ENCODE results near the gene ADORA2B. TPM values are rescaled to one million over a fixed set of nuclear protein-coding genes. Genes with fewer than 3 reads are reported as not detected.
"Not testable (repeated sequence)": the region's sequence is repeated elsewhere in the genome, so short reads cannot be mapped to it uniquely, and the experiment has no call there.

ADORA2B gene
- total RNA-seq, 1 donor from 2014 or later, result 0.48 TPM

DNA sequence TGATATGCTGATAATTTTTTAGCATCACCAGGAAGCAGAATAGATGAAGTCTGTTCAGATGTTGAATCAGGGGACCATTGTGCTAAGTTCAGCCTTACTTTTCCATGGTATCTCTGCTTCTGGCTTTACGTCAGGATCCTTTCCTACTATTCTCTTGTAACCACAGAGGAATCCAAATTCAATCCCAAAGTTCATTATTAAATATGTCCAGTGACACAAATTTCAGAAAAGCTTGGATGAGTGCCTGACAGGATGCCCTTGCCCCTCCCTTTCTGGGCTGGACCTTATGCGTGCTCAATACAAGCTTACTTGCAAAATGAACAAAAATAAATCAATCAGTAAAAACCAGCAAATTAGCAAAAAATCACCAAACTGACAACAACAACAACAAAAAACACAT lies 37.6 kb upstream of the ADORA2B start:
- no peaks in the 10 kb centered on the region for H3K27me3 Mint-ChIP-seq
- DNase-seq (ENCODE audit: low spot score, unreplicated experiment), result no peak
- H3K36me3 Mint-ChIP-seq (ENCODE audit: insufficient read depth), result no peaks in the 10 kb centered on the region
- H3K4me1 Mint-ChIP-seq (ENCODE audit: low read depth), result peaks cover 3% of the 10 kb centered on the region
- no peaks in the 10 kb centered on the region for H3K9me3 Mint-ChIP-seq (ENCODE audit: low read depth)
- H3K4me3 Mint-ChIP-seq (ENCODE audit: low read depth), result no peak overlapping the region
- no peak for TF ChIP-seq CTCF (IDR thresholded peaks at IDR 0.05; ENCODE audit: unreplicated experiment)
- H3K27ac Mint-ChIP-seq, result no peak overlapping the region

DNA sequence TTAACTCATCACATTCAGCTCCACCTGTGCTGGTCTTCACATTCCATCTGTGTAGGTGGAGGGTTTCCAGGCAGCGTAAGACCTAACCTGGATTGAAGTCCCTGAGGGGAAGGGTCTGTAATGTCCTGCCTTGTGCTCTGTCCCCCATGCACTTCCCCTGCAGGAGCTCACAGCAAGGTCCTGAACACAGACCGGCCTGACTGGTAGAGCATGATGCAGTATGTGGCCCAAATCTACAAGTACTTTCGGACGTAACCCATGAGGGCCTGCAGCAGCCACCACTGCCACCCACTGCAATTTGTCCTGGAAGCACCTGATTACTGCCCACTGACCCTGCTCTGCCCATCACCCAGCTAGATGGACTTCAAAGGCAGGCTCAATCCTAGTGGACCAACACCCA lies 36.6 kb upstream of the ADORA2B start:
- no peaks in the 10 kb centered on the region for H3K9me3 Mint-ChIP-seq (ENCODE audit: low read depth)
- H3K4me1 Mint-ChIP-seq (ENCODE audit: low read depth), result no peaks in the 10 kb centered on the region
- H3K36me3 Mint-ChIP-seq (ENCODE audit: insufficient read depth), result no peaks in the 10 kb centered on the region
- no peak overlapping the region for H3K27ac Mint-ChIP-seq
- H3K4me3 Mint-ChIP-seq (ENCODE audit: low read depth), result no peak overlapping the region
- no peak for DNase-seq (ENCODE audit: low spot score, unreplicated experiment)
- H3K27me3 Mint-ChIP-seq, result no peaks in the 10 kb centered on the region
- no peak for TF ChIP-seq CTCF (IDR thresholded peaks at IDR 0.05; ENCODE audit: unreplicated experiment)

- no peak overlapping the region for H3K27ac Mint-ChIP-seq
Observed at GRCh38 chr17:15909481-15909991, 35.4 kb upstream of the ADORA2B start.

GRCh38 chr17:15910791-15911190 lies 34.1 kb upstream of the ADORA2B start:
- no peak overlapping the region for H3K4me3 Mint-ChIP-seq (ENCODE audit: low read depth)
- no peak for DNase-seq (ENCODE audit: low spot score, unreplicated experiment)
- H3K27ac Mint-ChIP-seq, result no peak overlapping the region
- no peaks in the 10 kb centered on the region for H3K9me3 Mint-ChIP-seq (ENCODE audit: low read depth)
- no peak for TF ChIP-seq CTCF (IDR thresholded peaks at IDR 0.05; ENCODE audit: unreplicated experiment)
- no peaks in the 10 kb centered on the region for H3K36me3 Mint-ChIP-seq (ENCODE audit: insufficient read depth)
- no peaks in the 10 kb centered on the region for H3K4me1 Mint-ChIP-seq (ENCODE audit: low read depth)
- peaks cover 3% of the 10 kb centered on the region for H3K27me3 Mint-ChIP-seq

More at GRCh38 chr17:15909481-15909991, 35.4 kb upstream of the ADORA2B start:
- Mint-ChIP-seq H3K27me3 (no peaks in the 10 kb centered on the region), H3K4me3 (ENCODE audit: low read depth) (no peak overlapping the region), H3K9me3 (ENCODE audit: low read depth) (no peaks in the 10 kb centered on the region), H3K4me1 (ENCODE audit: low read depth) (no peaks in the 10 kb centered on the region), H3K36me3 (ENCODE audit: insufficient read depth) (no peaks in the 10 kb centered on the region)
- no peak for TF ChIP-seq CTCF (IDR thresholded peaks at IDR 0.05; ENCODE audit: unreplicated experiment)
- DNase-seq (ENCODE audit: low spot score, unreplicated experiment), result no peak

GRCh38 chr17:15911701-15912100 lies 33.2 kb upstream of the ADORA2B start:
- DNase-seq (ENCODE audit: low spot score, unreplicated experiment), result not testable (repeated sequence)

DNA sequence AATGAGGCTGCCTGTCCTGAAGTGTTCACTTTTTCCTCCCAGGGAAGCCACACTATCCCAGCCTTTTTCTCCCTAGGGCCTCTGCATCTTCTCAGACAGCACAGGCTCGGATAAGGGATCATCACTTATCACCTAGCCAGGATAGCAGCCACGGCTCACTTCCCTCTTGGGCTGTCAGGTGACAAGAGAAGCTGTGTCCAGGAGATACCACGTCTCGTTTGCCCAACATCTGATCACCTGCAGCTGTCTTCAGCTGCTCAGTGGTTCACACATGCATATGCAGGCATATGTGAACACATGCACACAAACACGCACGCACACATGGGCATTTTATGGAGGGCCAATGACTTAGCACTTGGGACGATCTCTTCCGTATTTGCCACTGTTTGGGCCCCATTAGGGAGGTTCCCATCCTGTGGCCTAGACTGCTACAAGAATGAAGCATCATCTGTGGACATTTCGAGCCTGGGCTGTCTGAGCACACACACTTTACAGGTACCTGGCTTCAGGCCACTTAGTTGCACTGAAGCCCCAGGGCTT lies 32.4 kb upstream of the ADORA2B start:
- no peak for TF ChIP-seq CTCF (IDR thresholded peaks at IDR 0.05; ENCODE audit: unreplicated experiment)
- no peak for DNase-seq (ENCODE audit: low spot score, unreplicated experiment)
- no peaks in the 10 kb centered on the region for H3K4me1 Mint-ChIP-seq (ENCODE audit: low read depth)
- no peak overlapping the region for H3K4me3 Mint-ChIP-seq (ENCODE audit: low read depth)
- H3K36me3 Mint-ChIP-seq (ENCODE audit: insufficient read depth), result no peaks in the 10 kb centered on the region
- no peak overlapping the region for H3K27ac Mint-ChIP-seq
- H3K9me3 Mint-ChIP-seq (ENCODE audit: low read depth), result no peaks in the 10 kb centered on the region
- peaks cover 6% of the 10 kb centered on the region for H3K27me3 Mint-ChIP-seq

More at GRCh38 chr17:15911701-15912100, 33.2 kb upstream of the ADORA2B start:
- not testable (repeated sequence) for H3K4me1 Mint-ChIP-seq (ENCODE audit: low read depth); H3K27ac Mint-ChIP-seq; H3K4me3 Mint-ChIP-seq (ENCODE audit: low read depth); H3K9me3 Mint-ChIP-seq (ENCODE audit: low read depth); H3K27me3 Mint-ChIP-seq; H3K36me3 Mint-ChIP-seq (ENCODE audit: insufficient read depth)
